Measurements from ENCODE around the gene FOXK1. TPM values are rescaled to one million over a fixed set of nuclear protein-coding genes. Genes with fewer than 3 reads are reported as not detected.
"Not testable (repeated sequence)": the region's sequence is repeated elsewhere in the genome, so short reads cannot be mapped to it uniquely, and the experiment has no call there.

Gene FOXK1
- total and polyA plus RNA-seq, 8 donors: 3.9 to 20.6 (median 15.5) TPM

DNA sequence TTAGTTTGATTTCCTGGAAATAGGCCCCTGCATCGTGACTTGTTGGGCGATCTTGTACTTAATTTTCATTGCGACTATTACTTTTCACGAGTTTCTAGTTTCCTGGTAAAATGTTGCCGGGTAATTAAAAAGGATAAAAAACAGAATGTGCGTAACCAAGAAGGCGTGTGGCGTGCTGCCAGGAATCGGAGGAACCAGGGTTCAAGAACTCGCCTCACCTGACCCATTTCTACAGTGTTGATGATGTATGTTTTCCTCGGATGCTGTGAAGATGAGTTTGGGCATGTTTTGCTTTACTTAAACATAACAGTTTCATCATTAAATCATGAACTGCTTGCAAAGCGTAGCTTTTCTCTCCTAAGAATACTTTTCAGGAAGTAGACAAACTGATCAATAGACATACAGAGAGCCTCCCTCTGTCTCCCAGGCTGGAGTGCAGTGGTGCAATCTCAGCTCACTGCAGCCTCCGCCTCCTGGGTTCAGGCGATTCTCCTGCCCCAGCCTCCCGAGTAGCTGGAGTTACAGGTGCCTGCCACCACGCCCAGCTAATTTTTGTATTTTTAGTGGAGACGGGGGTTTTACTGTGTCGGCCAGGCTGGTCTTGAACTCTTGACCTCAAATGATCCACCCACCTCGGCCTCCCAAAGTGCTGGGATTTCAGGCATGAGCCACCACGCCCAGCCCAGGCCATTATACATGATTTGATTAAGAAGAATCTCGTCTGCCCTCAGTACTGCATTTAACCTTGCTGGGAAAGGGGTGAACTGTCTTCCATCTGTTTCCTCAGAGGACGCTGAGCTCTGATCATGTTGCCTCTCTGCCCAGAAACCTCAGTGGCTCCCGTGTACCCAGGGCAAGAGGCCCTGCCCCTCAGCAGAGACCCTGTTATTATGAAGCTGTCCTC, 9.1 kb downstream of the FOXK1 start:
- Histone ChIP-seq H3K27me3 (no peaks in the 10 kb centered on the region), H3K9me3 (no peaks in the 10 kb centered on the region), H3K4me1 (no peaks in the 10 kb centered on the region), H3K4me3 (no peak overlapping the region), H3K27ac (no peak overlapping the region), H3K36me3 (no peaks in the 10 kb centered on the region)
- ATAC-seq (no peak), DNase-seq (no peak), FAIRE-seq (no peak)
- intact Hi-C loops (cut with DNase I): no loop called here
- TF ChIP-seq, protein P1, sequence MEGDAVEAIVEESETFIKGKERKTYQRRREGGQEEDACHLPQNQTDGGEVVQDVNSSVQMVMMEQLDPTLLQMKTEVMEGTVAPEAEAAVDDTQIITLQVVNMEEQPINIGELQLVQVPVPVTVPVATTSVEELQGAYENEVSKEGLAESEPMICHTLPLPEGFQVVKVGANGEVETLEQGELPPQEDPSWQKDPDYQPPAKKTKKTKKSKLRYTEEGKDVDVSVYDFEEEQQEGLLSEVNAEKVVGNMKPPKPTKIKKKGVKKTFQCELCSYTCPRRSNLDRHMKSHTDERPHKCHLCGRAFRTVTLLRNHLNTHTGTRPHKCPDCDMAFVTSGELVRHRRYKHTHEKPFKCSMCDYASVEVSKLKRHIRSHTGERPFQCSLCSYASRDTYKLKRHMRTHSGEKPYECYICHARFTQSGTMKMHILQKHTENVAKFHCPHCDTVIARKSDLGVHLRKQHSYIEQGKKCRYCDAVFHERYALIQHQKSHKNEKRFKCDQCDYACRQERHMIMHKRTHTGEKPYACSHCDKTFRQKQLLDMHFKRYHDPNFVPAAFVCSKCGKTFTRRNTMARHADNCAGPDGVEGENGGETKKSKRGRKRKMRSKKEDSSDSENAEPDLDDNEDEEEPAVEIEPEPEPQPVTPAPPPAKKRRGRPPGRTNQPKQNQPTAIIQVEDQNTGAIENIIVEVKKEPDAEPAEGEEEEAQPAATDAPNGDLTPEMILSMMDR (IDR thresholded peaks at IDR 0.05): no peak
- 87 to 90% methylated on average over 23 of the region's 23 CpGs for WGBS, 2 donors

DNA sequence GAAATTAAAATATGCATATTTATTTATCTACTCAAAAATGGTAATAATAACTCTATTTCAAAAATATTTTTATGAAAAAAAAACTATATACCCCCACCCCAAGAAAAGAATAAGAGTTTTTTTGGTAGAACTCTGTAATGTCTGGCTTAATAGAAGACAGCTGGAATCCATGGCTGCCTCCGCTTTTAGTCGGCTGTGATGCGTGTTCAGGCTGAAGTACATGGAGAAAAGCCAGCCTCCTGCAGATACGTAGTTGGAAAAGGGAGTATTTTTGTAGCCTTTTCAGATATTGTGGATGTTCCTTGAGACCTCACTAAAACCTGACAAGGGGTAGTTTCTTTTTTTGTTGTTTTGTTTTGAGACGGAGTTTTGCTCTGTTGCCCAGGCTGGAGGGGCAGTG, 10.0 kb downstream of the FOXK1 start:
- no peak overlapping the region for H3K27ac ChIP-seq
- no peak overlapping the region for H3K4me3 ChIP-seq
- FAIRE-seq (no peak), ATAC-seq (peak in 1 of 4 donors; percentile 22), DNase-seq (no peak)
- H3K4me1 ChIP-seq: no peaks in the 10 kb centered on the region
- 86 to 88% methylated on average over 5 of the region's 5 CpGs for WGBS, 2 donors
- TF ChIP-seq, protein P1 (IDR thresholded peaks at IDR 0.05): no peak
- intact Hi-C loops (cut with DNase I): no loop called here
- H3K9me3 ChIP-seq: no peaks in the 10 kb centered on the region
- H3K27me3 ChIP-seq: no peaks in the 10 kb centered on the region
- H3K36me3 ChIP-seq: no peaks in the 10 kb centered on the region

DNA sequence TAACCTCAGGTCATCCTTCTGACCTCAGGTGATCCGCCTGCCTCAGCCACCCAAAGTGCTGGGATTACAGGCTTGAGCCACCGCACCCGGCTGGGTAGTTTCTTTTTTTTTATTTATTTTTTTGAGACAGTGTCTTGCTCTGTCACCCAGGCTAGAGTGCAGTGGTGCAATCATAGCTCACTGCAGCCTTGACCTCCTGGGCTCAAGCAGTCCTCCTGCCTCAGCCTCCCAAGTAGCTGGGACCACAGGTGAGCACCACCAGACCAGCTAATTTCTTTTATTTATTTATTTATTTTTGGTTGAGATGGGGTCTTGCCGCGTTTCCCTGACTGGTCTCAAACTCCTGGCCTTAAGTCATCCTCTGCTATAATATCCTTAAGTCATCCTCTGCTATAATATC, 10.5 kb downstream of the FOXK1 start:
- WGBS, 2 donors: 91 to 94% methylated on average over 5 of the region's 5 CpGs
- H3K27ac ChIP-seq; H3K4me3 ChIP-seq; FAIRE-seq; H3K27me3 ChIP-seq; H3K9me3 ChIP-seq; ATAC-seq; intact Hi-C loops (cut with DNase I); H3K36me3 ChIP-seq; H3K4me1 ChIP-seq; DNase-seq: not testable (repeated sequence)

DNA sequence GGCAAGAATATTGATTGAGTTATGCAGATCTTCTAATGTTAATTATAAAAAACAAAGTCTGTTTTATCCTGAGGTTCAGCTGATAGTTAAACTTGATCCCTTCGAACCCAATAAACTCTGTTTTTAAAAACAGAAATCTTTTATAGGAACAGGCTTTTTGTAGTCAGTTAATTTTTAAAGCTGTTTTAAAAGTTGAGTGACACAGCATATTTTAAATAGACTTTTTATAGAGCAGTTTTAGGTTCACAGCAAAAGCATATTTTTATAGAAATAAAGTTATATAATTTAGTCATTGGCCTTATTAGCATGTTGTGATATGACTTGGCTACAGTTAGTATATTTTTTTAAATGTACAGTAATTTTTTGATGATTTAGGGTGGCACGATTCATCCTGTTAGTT, 11.1 kb downstream of the FOXK1 start:
- Histone ChIP-seq H3K9me3 (no peaks in the 10 kb centered on the region), H3K4me3 (no peak overlapping the region), H3K36me3 (no peaks in the 10 kb centered on the region), H3K27me3 (no peaks in the 10 kb centered on the region), H3K27ac (no peak overlapping the region), H3K4me1 (no peaks in the 10 kb centered on the region)
- intact Hi-C loops (cut with DNase I): no loop called here
- no peak for DNase-seq
- no peak for ATAC-seq
- WGBS, 2 donors: 84 to 88% methylated on average over 2 of the region's 2 CpGs
- peak; percentile 34 for FAIRE-seq
- TF ChIP-seq, protein P1 (IDR thresholded peaks at IDR 0.05): no peak

DNA sequence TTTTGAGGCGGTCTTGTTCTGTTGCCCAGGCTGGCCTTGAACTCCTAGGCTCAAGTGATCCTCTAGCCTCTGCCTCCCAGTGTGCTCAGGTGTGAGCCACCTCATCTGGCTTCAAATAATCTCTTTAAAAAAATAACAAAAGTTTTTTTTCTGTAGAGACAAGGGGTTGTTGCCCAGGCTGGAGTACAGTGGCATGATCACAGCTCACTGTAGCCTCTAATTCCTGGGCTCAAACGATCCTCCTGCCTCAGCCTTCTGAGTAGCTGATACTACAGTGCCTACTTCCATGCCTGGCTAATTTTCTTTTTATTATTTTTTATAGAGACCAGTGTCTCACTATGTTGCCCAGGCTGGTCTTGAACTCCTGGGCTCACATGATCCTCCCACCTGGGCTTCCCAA, 11.7 kb downstream of the FOXK1 start:
- WGBS, 2 donors: 79 to 82% methylated on average over 2 of the region's 2 CpGs

More for the DNA sequence above, 11.7 kb downstream of the FOXK1 start:
- ATAC-seq: no peak
- H3K27me3 ChIP-seq: no peaks in the 10 kb centered on the region
- intact Hi-C loops (cut with DNase I): no loop called here
- no peak for FAIRE-seq
- DNase-seq: no peak
- H3K9me3 ChIP-seq: no peaks in the 10 kb centered on the region
- H3K36me3 ChIP-seq: no peaks in the 10 kb centered on the region
- H3K4me1 ChIP-seq: no peaks in the 10 kb centered on the region
- no peak overlapping the region for H3K27ac ChIP-seq
- TF ChIP-seq, protein P1 (IDR thresholded peaks at IDR 0.05): no peak
- H3K4me3 ChIP-seq: no peak overlapping the region
